Body of pancreas (tissue), 4 donors: ENCODE data around the gene SERHL2.

Experiments used
- POLR2A ChIP-seq, 3 donors: fragments of 450-650 bp; IDR thresholded peaks; one replicate each; pipeline ENCODE4 v1.6.1; 2016; ENCODE audit warnings: antibody characterized with exemption in 3 of 3, mild to moderate bottlenecking in 2 of 3
- TF ChIP-seq, protein P1 (sequence below), 7 experiments: fragments of 450-650 bp in 4 of 7; fragments of 200-600 bp in 3 of 7; sonication (generic) in 3 of 7; IDR thresholded peaks; one replicate each; pipeline ENCODE4 v1.5.1; 2016 to 2019; ENCODE audit warnings: antibody characterized with exemption in 7 of 7

DNA sequence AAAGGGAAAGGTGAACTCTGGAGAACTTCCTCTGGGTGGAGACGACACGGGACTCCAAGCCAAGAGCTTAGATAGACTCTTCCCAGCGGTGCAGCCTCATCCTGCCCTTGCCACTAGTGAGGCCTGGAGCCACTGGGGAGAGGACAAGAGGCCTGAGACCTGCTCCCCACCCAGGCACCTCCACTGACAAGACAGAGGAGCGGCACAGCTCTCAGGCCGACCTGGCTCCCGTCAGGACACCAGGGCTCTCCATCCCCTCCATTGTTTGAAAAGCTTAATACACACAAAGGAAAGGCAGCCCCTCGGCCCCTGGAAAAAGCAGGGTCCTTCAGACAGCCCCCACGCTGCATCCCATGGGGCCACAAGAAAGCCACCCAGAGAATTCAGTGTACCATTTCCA is 31.3 kb downstream of the SERHL2 start:
- TF ChIP-seq, protein P1, sequence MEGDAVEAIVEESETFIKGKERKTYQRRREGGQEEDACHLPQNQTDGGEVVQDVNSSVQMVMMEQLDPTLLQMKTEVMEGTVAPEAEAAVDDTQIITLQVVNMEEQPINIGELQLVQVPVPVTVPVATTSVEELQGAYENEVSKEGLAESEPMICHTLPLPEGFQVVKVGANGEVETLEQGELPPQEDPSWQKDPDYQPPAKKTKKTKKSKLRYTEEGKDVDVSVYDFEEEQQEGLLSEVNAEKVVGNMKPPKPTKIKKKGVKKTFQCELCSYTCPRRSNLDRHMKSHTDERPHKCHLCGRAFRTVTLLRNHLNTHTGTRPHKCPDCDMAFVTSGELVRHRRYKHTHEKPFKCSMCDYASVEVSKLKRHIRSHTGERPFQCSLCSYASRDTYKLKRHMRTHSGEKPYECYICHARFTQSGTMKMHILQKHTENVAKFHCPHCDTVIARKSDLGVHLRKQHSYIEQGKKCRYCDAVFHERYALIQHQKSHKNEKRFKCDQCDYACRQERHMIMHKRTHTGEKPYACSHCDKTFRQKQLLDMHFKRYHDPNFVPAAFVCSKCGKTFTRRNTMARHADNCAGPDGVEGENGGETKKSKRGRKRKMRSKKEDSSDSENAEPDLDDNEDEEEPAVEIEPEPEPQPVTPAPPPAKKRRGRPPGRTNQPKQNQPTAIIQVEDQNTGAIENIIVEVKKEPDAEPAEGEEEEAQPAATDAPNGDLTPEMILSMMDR (IDR thresholded peaks at IDR 0.05) = no peak
- TF ChIP-seq POLR2A (IDR thresholded peaks at IDR 0.05) = no peak
